Neural crest cell (in vitro differentiated cells): Measurements from ENCODE around the gene DOCK10. TPM values are rescaled to one million over a fixed set of nuclear protein-coding genes. Genes with fewer than 3 reads are reported as not detected.

Experiments
- DNase-seq: peaks from one replicate; pipeline ENCODE4 v3.0.0; 2021; ENCODE audit warnings: low read depth, mixed read lengths, low spot score
- H3K27ac Mint-ChIP-seq: one replicate; pipeline ENCODE4 v1.8.0; 2021; ENCODE audit warnings: mild to moderate bottlenecking, mixed read lengths; ENCODE audit not compliant: unreplicated experiment
- H3K27me3 Mint-ChIP-seq: 2 replicates; pipeline ENCODE4 v1.8.0; 2021; ENCODE audit warnings: low read depth, mild to moderate bottlenecking, mixed read lengths
- H3K36me3 Mint-ChIP-seq: 2 replicates; pipeline ENCODE4 v1.8.0; 2021; ENCODE audit warnings: low read depth, mild to moderate bottlenecking, mixed read lengths
- H3K4me1 Mint-ChIP-seq: 2 replicates; pipeline ENCODE4 v1.8.0; 2021; ENCODE audit warnings: mixed read lengths
- H3K4me3 Mint-ChIP-seq: one replicate; pipeline ENCODE4 v1.8.0; 2021; ENCODE audit warnings: mild to moderate bottlenecking, mixed read lengths
- H3K9me3 Mint-ChIP-seq: 2 replicates; pipeline ENCODE4 v1.8.0; 2021; ENCODE audit warnings: mixed read lengths
- microRNA-seq: library from miRNA; unstranded; fragments of <30 nt; microRNA quantifications from one replicate; pipeline ENCODE4, GENCODE V29; 2020
- total RNA-seq: library from RNA; stranded (reverse); gene quantifications from 2 replicates; pipeline ENCODE4 v1.2.1, GENCODE V29; 2021
- TF ChIP-seq, protein P1 (sequence below): fragments of 200-600 bp; sonication (generic); conservative IDR thresholded peaks from 2 replicates; pipeline ENCODE4 v1.5.0; 2021; ENCODE audit warnings: antibody characterized with exemption, mild to moderate bottlenecking

Gene DOCK10
- total RNA-seq, 1 donor from 2014 or later = 29.7 TPM

- no peaks in the 10 kb centered on the region for H3K27me3 Mint-ChIP-seq
Observed at GRCh38 chr2:224722770-224723169, 319.5 kb downstream of the DOCK10 start.

DNA sequence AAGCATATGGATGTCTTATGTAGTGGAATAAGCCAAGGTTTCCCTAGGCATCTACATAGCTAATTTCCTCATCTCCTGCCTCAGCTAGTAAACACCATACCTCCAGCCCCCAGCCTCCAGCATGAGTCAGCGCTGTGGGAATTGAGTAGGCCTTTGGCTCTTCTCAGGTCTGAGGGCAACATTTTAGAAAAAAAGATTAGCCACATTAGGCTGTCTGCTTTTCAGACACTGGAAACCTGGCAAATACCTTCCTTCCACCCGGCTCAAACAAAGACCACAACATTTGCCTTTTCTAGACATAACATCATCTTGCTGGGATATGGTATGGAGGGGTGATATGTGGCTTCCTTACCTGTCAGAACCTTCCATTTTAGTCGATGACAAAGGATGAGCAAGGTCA, 320.0 kb downstream of the DOCK10 start:
- TF ChIP-seq, protein P1, sequence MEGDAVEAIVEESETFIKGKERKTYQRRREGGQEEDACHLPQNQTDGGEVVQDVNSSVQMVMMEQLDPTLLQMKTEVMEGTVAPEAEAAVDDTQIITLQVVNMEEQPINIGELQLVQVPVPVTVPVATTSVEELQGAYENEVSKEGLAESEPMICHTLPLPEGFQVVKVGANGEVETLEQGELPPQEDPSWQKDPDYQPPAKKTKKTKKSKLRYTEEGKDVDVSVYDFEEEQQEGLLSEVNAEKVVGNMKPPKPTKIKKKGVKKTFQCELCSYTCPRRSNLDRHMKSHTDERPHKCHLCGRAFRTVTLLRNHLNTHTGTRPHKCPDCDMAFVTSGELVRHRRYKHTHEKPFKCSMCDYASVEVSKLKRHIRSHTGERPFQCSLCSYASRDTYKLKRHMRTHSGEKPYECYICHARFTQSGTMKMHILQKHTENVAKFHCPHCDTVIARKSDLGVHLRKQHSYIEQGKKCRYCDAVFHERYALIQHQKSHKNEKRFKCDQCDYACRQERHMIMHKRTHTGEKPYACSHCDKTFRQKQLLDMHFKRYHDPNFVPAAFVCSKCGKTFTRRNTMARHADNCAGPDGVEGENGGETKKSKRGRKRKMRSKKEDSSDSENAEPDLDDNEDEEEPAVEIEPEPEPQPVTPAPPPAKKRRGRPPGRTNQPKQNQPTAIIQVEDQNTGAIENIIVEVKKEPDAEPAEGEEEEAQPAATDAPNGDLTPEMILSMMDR = no peak
- no peaks in the 10 kb centered on the region for H3K27me3 Mint-ChIP-seq
- no peak for DNase-seq
- H3K36me3 Mint-ChIP-seq = peaks cover 3% of the 10 kb centered on the region
- no peak overlapping the region for H3K4me3 Mint-ChIP-seq
- H3K9me3 Mint-ChIP-seq = peaks cover 7% of the 10 kb centered on the region
- H3K27ac Mint-ChIP-seq = no peak overlapping the region
- no peaks in the 10 kb centered on the region for H3K4me1 Mint-ChIP-seq

More at GRCh38 chr2:224722770-224723169, 319.5 kb downstream of the DOCK10 start:
- no peak overlapping the region for H3K4me3 Mint-ChIP-seq
- no peak for DNase-seq
- H3K36me3 Mint-ChIP-seq = peaks cover 6% of the 10 kb centered on the region
- TF ChIP-seq, protein P1 = no peak
- H3K4me1 Mint-ChIP-seq = no peaks in the 10 kb centered on the region
- H3K27ac Mint-ChIP-seq = no peak overlapping the region
- H3K9me3 Mint-ChIP-seq = peaks cover 12% of the 10 kb centered on the region

DNA sequence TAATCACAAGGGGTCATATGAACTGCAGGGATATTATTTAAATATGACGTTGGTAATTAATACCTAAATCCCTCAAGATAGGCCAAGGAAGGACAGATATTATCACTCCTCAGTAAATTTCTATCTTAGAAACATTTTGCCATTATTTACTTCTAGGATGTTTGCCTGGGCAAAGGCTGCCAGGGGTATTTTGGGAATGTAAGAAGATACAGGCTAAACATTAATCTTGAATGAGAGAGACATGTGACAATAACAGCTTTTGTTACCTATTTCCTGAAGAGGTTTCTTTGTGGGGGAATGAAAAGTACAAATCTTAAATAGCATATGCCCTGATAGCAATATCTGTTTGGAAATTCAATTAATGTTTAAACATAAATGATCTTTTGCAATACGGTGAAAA, 325.3 kb downstream of the DOCK10 start:
- Mint-ChIP-seq H3K4me1 (no peaks in the 10 kb centered on the region), H3K9me3 (peaks cover 6% of the 10 kb centered on the region), H3K4me3 (no peak overlapping the region), H3K27me3 (no peaks in the 10 kb centered on the region), H3K36me3 (no peaks in the 10 kb centered on the region), H3K27ac (no peak overlapping the region)
- DNase-seq = no peak
- TF ChIP-seq, protein P1 = no peak

DNA sequence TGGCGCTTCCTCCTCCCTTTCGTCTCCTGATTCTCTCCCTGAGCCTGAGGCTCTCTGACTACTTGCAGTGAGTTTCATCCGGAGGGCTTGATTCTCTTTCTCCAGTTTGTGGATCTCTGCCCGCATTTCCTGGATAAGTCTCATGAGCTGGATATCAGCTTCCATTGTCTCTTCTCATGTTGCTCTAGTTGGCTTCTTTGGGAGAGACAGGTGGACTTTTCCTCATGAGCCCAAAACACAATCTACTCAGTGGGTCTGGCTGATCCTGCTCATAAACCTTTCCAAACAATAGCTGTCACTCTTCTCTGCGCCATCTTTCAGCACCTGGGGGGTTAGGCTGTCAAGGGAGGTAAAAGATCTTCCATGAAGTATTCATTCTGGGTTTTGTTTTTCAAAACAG, 326.1 kb downstream of the DOCK10 start, which contains the start of gene CCDC195:
Gene CCDC195 (minus strand): TSS at position 165 of the 400 bp plus-strand sequence. CDS start 0 bp downstream, at position 165.
- TF ChIP-seq, protein P1 = no peak
- Mint-ChIP-seq H3K9me3 (peaks cover 6% of the 10 kb centered on the region), H3K4me3 (no peak within 1 kb of the TSS), H3K27me3 (no peaks in the 10 kb centered on the region), H3K27ac (no peak within 1 kb of the TSS), H3K4me1 (no peaks in the 10 kb centered on the region), H3K36me3 (no peaks in the 10 kb centered on the region)
- DNase-seq = no peak

Small RNAs within 50 kb of the gene (microRNA-seq; reads per million reads assigned to microRNA genes)
- gene MIR4439 = not detected
